NCI-H345 (cell line): ENCODE measurements around the gene CHMP4B.
"Not testable (repeated sequence)": the region's sequence is repeated elsewhere in the genome, so short reads cannot be mapped to it uniquely, and the experiment has no call there.

Experiments used
- DNase-seq: peaks from one replicate; lab custom pipeline; 2025; lab: John Stamatoyannopoulos, UW

CHMP4B gene

DNA sequence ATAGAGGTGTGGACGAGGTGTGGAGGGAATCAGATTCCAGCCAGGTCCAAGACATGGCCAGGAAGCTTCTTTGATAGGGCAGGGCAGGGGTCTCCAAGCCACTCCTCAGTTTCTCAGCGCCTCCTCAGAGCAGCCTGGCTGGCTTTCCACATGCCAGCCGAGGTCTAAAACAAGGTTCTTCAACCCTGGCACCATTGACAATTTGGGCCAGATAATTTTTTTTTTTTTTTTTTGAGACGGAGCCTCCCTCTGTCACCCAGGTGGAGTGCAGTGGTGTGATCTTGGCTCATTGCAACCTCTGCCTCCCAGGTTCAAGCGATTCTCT is 21.3 kb upstream of the CHMP4B start:
- DNase-seq, result no peak

DNA sequence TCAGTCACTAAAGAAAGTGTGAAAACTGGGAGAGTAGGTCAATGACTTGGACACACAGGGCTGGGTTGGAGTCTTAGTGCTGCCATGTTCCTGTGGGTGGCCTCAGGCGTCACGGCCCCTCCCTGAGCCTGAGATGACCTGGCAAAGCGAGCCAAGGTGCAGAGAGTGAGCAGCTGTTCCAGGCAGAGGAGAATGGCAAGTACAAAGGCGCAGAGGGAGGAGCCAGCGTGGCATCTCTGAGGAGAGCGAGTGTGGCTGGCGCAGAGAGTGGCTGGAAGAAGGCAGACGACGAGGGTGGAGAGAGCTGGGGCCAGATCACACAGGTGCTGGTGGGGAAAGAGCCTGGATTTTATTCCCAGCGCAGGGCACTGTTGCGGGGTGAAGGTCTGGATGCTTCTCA is 20.6 kb upstream of the CHMP4B start:
- DNase-seq, result no peak

DNA sequence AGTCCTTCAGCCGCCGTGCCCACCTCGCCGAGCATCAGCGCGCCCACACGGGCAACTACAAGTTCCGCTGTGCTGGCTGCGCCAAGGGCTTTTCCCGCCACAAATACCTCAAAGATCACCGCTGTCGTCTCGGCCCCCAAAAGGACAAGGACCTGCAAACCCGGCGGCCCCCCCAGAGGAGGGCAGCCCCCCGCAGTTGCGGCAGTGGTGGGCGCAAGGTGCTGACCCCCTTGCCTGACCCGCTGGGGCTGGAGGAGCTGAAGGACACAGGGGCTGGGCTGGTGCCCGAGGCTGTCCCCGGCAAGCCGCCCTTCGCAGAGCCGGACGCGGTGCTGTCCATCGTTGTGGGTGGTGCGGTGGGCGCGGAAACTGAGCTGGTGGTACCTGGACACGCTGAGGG is 20.1 kb upstream of the CHMP4B start:
- no peak for DNase-seq

DNA sequence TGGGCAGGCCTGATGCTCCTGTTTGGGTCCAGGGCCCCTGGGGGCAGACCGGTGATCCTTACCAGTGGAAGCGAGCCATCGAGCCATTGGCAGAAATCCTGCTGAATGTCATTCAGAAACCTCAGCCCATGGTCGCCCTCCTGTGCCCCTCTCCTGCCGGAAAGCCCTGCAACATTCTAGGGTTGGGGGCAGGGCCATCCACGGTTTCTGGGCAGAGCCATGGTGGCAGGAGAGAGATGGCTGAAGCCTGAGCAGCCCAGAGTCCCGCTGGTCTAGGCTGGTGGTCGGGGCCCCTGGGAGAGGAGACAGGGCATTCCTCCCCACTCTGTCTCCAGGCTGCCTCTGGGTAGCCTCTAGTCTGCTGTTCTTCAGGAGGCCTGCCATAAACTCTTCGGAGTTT is 19.6 kb upstream of the CHMP4B start:
- DNase-seq, result no peak

DNA sequence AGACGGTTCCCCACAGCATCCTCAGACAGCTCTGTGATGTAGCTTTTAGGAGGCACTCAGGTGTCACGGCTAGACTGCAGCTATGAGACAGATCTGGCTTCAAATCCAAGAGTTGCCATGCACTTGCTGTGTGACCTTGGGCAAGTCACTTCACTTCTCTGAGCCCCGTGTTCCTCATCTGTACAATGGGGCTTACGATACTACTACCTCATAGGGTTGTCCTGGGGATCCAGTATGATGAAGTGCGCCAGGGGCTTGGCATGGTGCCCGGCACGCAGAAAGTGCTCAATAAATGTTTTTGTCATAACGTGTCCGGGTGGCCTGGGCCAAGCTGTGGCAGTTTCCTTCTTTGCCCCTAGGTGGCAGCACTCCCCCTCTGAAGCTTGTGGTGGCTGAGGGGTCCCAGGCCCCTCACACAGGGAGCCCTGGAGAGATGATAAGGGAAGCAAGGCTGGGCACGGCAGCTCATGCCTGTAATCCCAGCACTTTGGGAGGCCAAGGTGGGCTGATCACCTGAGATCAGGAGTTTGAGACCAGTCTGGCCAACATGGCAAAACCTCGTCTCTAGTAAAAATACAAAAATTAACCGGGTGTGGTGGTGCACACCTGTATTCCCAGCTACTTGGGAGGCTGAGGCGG is 19.1 kb upstream of the CHMP4B start:
- peak; percentile 27 for DNase-seq

DNA sequence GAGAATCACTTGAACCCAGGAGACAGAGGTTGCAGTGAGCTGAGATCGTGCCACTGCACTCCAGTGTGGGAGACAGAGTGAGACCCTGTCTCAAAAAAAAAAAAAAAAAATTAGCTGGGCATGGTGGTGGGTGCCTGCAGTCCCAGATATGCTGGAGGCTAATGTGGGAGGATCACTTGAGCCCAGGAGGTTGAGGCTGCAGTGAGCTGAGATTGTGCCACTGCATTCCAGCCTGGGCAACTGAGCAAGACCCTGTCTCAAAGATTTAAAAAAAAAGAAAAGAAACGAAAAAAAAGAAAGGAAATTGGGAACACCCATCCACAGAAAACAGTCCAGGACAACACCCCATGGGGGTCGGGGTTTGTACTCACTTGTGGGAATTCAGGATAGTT is 18.6 kb upstream of the CHMP4B start:
- DNase-seq, result not testable (repeated sequence)

DNA sequence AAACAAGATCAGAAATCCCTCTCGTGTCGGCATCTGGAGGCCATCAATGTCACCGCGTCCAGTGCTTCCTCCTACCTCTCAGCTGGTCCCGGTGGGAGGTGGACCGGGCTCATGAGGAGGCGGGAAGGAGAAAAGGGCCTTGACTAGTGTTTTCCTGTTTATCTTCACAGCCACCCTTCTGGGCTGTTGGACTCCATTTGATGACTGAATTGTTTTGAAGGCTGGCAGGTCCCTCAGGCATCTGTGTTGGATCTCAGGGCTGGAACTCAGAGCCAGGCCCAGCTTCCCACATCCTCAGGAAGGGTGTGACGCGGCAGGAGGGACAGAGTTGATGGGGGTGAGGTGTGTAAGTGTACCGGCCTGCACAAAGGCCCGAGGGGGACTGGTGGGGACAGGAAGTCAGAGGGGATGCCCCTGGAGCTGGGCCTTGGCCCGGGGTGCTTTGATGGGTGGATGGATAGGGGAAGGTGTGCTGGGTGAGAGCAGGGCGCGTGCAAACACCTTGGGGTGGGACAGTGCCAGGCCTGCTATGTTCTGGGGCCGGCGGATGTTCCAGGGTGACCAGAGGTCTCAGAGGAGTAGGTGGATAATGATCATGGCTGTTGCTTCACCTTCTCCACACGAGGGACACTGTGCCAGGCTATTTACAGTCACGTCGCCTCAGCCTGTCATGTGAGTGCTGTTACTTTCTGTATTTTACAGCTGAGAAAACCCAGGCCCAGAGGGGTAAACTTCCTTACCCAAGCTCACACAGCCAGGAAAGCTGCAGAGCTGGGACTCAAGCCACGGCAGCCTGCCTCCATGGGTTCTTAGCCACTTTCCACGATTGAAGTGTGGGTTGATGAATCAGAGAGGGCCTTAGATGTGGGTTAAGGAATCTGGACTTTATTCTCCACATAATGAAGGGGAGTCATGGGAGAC is 17.9 kb upstream of the CHMP4B start:
- no peak for DNase-seq

DNA sequence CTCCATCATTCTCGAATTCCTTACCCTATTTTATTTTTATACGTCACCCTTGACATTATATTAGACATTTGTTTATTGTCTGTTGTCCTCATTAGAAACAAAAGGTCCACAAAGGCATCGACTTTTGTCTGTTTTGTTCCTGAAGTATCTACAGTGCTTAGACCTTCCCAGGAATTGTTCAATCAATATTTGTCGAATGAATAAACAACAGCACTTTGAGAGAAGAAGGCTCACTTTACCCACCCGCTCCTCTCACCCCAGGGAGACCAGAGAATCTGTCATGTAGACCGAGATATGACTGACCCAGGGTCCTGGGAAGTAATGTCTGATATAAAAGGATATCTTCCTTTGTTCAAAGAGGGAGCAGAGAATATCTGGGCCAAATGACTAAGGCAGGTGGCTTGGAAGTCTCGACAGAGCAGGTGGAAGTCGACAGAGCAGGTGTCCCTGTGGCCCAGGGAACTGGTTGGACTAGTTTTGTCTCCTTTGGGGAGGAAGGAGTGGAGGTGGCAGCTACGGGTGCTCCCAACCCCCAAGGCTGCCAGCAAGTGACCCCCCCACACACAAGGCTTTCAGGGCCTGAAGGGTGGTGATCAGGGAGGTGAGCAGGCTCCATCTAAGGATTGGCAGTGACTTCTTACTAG is 14.8 kb upstream of the CHMP4B start:
- DNase-seq, result peak; percentile 94

DNA sequence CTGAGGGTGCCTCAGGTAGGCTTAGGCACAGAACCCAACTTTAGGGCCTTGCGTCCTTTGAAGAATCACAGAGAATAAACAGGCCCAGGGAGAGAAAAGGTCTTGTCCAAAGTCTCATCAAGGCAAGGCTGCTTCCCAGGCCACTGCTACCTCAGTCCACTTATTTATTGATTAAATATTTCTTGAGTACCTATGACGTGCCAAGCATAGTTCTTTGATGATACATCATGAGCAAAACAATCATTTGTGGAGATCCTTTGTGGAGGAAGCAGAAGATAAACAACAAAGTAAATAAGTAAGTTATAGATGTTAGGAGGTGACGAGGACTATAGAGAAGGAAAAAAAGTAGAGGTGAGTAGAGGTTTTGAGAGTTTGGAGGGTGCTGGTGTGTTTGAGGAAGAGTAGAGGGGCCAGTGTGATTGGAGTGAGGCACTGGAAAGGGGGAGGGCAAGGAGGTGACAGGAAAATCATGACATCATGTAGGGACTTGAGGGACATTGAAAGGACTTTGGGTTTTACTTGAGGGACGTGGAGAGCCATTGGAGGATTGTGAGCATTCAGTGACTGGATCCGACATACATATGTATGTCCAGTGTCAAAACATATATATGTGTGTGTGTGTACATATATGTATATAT is 14.1 kb upstream of the CHMP4B start:
- DNase-seq, result no peak

DNA sequence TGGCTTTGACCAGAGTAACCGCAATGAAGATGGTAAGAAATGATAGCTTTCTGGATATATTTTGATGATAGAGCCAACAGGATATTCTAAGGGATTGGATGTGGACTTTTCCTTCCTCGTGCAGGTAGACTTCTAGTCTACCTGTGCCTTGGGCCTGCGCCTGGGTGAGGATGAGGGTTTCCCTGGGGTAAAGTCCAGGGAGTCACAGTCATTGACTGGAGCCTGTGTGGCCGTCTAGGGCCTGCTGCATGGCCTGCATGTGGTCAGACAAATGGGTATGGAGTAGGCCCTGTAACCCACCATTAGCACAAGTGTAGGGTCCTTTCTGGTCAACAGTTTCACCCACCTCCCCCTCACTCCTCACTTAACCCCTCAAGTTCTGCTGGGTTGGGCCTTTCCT is 12.7 kb upstream of the CHMP4B start:
- DNase-seq, result no peak

DNA sequence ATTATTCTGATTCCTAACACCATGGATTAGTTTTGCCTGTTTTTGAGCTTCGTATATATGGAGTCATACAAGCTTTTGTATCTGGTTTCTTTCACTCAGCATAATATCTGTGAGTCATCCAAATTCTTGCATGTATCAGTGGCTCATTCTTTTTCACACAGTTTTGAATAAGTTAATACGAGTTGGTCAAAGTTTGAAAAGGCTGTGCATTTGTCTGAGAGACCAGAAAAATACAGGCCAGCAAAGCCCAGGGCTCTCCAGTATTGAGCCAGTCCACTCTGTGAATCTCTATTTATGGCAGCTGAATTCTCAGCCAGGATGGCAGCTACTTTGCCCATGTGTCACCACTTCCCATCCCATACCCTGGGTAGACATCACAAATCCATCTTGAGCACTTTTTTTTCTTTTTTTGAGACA is 7.2 kb upstream of the CHMP4B start:
- DNase-seq, result no peak

DNA sequence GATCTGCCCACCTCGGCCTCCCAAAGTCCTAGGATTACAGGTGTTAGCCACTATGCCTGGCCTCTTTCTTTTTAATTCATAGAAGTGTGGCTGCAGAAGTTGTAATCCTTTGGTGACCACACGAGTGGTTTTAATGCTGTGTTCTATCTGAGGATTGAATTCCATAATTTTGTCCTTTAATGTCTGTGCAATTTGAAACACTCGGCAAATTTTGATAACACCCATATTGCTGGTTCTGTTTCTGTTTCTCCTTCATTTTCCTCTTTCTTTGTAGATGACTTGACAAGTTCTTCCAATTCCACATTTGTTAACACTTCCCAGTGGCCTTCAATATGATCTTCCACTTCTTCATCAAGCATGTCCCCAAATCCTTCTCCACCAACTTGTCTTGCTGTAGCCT is 2.8 kb upstream of the CHMP4B start:
- DNase-seq, result no peak

DNA sequence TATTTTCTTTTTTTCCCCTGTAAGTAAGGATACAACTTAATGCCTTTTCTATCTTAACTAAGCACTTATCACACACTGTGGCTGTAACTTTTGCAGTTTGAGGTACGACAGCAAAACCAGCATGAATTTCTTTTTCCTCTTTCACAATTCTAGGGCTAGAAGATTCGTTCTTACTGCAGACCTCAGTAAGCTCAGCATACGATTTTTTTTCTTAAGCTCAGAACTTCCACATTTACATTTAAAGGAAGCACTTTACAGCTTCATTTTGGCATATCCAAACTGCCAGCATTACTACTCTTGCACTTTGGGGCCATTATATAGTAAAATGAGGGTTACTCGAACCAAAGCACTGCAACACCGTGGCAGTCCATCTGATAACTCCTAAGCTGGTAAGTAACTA is 889 bp upstream of the CHMP4B start:
- DNase-seq, result no peak

DNA sequence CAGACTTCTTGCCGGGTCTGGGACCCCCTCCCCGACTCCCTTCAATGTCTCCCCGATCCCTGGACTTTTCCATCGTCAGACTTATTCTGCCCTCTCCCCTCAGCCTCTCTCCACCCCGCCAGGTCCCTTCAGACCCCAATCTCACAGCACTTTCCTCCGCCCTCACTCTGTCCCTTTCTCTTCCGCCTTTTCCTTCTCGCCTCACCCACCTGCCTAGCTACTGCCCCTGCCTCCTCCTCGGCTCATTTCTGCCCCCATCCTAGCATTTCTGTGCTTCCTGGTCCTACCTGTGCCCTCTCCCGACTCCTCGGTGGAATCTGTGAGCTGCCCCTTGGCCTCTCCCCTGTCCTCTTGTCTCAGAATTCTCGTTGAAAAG is 616 bp downstream of the CHMP4B start:
- DNase-seq, result peak; percentile 18

DNA sequence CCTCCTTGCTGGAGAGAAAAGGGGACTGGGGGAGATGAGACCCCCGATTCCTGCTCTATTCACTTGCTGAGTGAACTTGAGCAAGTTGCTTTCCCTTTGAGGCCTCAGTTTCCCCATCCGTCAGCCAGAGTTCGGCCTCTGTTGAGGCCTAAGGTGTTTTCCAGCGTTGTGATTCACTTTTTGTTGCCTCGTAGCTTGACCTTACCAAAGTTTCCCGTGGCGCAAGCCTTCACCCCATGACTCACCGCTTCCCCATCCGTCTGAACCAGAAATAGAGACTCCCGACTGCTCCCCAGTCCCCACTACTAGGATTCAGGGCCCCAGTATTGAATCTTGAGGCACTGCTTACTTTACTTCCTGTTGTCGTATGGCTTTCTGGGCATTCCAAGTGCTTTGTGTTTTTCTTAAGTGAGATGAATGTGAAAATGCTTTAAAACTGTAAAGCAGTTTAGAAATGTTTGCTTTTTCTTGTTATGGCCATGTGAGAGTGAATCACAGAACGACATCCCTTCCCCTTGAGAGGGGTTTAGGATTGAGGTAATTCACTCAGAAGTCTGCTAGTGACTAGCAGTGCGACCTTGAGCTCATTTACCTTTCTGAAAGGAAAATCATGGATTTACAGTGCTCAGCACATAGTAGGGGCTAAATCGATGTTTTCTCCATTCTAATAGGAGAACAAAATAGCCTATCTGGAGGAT is 1.2 kb downstream of the CHMP4B start:
- no peak for DNase-seq

DNA sequence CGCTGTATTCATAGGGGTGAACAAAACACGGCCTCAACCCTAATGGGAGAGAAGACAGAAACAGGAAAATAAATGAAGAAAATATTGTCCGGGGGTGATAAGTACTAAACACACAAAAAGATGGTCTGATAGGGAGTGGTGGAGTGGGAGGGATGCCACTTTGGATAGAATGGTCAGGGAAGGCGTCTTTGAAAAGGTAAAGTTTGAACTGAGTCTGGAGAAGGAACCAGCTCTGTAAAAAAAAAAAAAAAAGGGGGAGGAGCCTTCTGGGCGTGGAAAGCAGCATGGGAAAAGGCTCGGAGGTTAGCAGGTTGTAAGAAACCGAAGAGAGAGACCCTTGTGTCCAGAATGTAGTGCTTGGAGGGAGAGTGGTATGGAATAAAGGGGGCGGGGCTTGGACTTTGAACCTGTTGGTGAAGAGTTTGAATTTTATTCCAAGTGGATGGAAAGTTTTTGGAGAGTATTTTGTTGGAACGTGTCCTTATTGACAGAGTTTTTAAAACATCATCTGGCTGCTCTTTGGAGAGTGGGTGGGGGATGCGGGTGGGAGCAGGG is 1.8 kb downstream of the CHMP4B start:
- no peak for DNase-seq

DNA sequence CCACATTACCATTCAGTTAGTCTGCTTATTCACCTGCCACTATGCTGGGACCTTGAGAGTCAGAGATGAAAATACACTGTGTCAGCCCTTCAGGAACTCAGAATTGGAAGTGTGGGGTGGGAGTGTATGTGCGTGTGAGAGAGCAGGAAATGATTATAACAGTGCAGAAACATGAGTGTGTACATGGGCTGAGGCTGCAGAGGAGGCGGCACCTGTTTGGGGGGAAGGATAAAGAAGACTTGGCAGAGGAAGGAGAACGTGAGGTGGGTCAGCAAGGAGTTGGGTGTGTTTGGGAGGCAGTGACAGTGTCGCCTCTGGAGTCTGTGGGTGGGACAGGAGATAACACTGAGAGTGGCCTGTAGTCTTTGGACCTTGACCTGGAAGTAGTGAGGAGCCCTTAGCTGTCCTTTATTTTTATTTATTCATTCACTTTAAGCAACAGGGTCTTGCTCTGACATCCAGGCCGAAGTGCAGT is 3.1 kb downstream of the CHMP4B start:
- no peak for DNase-seq

DNA sequence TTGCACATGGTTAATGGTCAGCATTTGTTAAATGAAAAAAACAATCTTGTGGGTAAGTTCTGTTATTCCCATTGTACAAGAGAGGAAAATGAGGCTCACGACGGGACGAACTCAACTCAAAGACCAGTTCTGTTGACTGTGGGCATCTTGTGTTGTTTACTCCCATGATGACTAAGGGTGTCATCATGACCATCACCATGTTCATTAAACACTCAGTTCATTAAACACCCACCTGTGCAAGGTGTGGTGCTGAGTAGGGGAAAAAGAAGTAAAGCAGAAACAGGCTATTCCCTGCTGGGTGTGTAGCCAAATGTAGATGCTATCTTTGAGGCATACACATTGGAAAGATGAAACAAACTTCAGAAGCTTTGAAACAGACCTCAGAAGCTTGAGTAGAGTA is 4.5 kb downstream of the CHMP4B start:
- no peak for DNase-seq

DNA sequence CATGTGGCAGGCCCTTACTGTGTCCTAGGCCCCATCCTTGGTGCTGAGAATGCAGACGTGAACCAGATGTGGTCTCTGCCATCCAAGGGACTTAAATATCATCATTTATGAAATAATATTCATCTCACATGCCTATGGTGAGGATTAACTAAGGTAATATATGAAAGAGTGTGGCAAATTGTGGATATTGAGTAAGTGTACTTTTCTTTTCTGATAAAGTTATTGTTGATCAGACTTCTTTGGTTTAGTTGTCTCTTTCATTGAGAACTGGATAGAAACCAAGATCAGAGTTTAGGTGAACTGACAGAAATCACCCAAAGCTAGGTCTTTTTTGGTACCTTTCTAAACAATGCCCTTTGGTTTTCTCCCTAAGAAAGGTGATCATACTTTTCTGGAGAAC is 5.0 kb downstream of the CHMP4B start:
- DNase-seq, result no peak

DNA sequence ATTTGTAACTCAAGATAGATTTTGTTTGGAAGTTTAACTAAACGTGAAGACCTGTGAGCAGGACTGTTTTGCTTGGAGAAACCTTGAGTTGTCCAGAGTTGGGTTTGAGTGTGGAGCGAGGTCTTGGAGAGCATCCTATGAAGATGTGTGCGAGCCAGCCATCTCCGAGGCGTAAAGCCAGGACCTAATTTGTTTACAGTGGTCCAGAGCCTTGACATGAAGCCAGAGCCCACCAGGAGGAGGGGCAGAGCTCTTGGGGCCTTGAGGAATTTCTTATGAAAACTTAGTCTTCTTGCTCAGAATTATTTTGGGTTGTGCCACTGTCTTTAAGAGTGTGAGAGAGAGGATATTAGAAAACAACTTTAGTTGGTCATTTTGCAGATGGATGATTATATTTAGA is 6.3 kb downstream of the CHMP4B start:
- DNase-seq, result no peak

DNA sequence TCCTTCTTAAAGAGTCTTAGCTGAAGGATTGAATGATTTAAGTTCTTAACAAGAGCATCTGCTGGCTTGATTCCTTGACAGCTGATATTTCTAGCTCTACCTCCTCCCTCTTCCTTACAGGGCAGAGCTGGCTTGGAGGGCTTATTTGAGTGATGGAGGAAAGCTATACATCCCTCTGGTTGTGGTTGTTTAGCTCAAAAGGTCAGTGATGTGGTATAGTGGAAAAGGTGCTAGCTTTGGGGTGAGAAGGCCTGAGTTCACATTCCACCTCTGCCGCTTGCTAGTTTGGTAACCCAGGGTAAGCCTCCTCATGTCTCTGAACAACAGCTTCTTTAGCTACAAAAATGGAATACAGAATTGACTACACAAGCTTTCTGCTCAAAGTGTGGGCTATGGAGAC is 8.3 kb downstream of the CHMP4B start:
- no peak for DNase-seq

DNA sequence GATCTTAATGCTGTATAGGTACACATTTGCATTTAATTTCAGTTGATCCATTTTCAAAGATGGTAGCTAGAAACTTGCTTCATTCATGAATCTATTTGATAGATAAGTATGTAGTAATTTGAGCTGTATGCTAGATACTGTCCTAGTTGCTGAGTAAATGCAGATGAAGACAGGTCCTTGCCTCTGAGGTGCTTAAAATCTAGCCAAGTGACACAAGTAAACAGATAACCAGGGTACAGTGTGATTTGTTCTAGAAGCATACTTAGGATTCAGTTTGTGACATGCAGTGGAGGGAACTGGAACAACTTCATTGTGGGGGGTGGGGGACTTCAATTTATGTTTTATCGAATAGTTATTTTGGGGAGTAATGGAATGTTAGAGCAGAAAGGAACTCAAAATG is 9.2 kb downstream of the CHMP4B start:
- DNase-seq, result no peak
